ENCODE data around the gene ADGRF4.

ADGRF4 gene, protein sequence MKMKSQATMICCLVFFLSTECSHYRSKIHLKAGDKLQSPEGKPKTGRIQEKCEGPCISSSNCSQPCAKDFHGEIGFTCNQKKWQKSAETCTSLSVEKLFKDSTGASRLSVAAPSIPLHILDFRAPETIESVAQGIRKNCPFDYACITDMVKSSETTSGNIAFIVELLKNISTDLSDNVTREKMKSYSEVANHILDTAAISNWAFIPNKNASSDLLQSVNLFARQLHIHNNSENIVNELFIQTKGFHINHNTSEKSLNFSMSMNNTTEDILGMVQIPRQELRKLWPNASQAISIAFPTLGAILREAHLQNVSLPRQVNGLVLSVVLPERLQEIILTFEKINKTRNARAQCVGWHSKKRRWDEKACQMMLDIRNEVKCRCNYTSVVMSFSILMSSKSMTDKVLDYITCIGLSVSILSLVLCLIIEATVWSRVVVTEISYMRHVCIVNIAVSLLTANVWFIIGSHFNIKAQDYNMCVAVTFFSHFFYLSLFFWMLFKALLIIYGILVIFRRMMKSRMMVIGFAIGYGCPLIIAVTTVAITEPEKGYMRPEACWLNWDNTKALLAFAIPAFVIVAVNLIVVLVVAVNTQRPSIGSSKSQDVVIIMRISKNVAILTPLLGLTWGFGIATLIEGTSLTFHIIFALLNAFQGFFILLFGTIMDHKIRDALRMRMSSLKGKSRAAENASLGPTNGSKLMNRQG

DNA sequence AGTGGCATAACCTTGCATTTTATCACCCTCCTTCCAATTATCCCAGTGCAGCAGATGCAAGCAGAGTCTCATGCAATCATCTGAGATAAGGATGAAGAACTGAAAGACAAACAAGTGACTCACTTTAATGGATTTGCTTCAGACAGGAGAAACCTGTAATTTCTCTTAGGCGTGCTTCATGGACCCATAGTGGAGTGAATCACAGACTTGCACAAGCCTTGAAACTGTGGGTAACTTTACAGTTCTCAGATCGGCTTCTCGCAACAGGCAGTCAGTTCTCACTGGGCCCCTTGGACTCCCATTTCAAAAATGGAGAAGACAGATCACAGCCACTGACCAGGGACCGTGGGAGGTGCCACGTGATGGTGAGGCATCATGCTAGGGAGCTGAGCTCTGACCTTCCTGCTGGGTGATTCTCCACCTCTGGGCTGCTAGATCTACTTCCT is at the start of gene ADGRF4:
TSS of gene ADGRF4 (plus strand) at position 239 of the 446 bp plus-strand sequence. CDS start 8,666 bp downstream, outside the sequence.
- no peak for DNase-seq (ENCODE audit: low read depth in 2 of 2)

DNA sequence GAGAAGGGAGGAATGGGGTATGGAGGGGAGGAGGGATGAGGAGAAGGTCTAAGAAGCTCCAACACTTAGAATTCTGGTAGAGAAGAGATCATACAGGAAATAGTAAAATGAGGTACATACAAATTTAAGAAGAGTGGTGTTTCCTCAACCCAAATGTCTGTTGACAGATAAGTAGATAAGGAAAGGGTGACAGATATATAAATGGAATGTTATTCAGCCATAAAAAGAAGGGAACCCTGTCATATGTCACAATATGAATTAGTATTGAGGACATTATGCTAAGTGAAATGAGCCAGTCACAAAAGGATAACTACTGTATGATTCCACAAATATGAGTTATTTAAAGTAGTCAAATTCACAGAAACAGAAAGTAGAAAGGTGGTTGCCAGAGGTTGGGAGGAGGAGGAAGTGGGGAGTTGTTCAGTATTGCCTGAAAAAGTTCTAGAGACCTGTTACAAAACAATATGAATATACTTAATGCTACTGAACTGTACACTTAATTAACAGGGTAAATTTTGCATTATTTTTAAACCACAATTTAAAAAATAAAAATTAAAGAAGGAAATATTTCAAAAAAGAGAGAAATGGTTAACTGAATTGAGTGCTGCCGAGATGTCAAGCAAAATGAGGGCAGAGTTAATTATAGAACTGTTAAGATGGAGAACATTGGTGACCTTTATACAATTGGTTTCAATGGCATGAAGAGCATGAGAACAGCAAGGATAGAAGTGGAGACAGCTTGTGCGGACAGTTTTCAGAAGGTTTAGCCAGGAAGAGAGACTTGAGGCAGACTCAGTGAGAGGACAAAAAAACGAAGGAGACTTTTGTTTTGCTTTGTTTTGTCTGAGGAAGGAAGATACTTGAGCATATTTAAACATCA is 47.6 kb upstream of the ADGRF4 start:
- no peak for DNase-seq (ENCODE audit: low read depth in 2 of 2)

DNA sequence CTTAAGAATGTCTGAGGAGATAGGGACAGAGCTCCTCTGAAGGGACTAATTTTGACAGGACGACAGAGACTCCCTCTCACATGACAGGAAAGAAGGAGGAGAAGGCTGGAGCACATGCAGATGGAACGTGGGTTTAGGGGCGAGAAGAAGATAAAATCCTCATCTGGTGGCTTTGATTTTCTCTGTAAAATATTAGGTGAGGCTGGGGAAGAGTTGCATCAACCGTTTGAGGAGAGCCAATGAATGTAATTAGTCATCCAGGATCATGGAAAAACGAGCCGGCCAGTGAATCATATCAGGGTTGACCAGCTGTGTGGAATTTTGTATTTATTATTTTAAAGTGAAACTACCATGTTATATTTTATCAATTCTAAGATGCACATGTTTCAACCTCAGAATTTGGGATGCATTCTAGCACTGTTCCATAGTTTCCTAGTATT is 46.9 kb upstream of the ADGRF4 start:
- no peak for DNase-seq (ENCODE audit: low read depth in 2 of 2)

DNA sequence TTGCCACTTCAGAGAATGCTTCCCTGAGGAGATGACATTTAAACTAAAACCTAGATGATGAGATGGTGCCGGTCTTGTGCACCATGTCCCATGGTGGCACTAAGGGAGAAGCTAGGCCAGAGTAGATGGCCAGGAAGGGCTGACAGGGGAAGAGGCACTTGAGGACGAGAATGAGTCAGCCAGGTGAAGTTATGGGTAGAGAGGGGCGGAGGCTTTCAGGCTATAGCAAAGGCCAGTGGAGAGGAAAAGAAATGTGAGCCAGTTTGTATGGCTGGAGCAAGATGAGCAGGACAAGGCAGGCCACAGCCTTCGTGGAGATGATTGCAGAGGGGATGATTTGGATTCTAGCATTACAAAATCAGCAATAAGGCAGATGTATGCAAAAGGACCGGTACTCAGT is 44.7 kb upstream of the ADGRF4 start:
- DNase-seq (ENCODE audit: low read depth in 2 of 2), result no peak

DNA sequence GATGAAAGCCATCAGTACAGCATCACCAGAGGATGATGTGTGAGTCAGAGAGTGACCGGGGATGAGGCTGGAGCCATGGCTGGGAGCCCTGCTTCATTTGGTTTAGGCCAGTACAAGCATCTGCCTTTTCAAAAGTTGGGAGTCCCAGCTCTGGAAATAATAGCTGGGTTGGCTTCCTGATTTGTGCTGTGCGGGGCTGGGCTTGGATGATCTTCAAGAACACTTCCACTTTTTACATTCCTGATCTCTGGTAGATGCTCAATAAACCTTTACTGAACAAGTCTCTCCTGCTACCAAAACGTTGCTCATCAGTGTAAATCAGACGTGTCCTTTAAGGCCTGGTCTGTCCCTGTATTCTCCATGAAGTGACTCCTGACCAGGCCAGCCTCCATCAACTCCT is 44.1 kb upstream of the ADGRF4 start:
- DNase-seq (ENCODE audit: low read depth in 2 of 2), result no peak

DNA sequence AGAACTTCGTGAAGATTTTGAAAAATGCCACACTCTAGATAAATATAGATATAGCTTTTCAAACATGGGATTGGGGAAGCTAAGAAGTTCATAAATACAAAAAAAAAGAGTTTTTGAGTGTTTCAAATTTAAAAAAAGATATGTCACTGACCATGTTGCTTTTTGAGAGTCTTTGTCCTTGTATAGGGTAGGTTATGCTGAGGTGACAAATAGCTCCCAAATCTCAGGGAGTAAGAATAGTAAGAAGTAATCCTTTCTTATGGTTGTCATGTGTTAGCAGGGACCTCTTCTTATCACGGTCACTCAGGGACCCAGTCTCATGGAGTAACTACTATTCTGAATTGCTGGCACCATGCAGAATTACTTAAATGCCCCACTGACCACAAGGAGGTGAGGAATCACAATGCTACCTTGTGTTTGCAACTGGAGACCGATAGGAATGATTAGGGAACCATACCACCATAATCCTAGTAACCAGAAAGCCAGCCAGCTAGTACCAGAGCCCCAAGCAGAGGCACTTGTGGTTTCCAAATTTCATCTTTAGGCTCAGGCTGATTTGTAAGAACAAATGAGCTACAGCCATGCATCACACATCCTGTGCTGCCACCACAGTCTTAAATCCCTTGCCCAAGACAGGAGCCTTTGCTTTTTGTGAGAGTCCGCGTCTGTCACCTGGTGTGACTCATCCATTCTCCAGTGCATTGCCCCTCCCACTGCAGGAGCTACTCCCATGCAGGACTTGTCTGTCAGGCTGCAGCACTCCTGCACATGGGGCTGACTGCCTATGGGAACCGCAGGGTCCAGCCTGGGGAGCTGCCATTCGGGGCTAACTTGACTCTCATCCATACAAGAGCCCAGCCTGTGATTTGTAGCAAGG is 42.4 kb upstream of the ADGRF4 start:
- DNase-seq (ENCODE audit: low read depth in 2 of 2), result no peak

DNA sequence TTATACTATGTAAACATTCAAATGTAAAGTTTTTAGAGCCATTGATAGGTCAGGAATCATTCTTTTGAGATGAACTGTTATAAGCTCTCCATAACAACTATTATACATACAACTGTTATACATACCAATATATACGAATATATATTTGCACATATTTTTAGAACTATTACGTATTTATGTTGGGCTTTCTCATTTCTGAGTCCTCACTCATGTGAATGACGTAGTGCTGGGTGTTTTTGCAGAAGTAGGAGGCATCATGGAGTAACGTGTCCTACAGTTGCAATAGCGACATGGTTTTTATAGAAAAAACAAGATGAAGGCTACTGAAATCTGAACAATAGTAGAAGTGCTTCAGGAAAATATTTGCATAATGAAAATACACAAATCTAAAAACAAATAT is 36.4 kb upstream of the ADGRF4 start:
- no peak for DNase-seq (ENCODE audit: low read depth in 2 of 2)

DNA sequence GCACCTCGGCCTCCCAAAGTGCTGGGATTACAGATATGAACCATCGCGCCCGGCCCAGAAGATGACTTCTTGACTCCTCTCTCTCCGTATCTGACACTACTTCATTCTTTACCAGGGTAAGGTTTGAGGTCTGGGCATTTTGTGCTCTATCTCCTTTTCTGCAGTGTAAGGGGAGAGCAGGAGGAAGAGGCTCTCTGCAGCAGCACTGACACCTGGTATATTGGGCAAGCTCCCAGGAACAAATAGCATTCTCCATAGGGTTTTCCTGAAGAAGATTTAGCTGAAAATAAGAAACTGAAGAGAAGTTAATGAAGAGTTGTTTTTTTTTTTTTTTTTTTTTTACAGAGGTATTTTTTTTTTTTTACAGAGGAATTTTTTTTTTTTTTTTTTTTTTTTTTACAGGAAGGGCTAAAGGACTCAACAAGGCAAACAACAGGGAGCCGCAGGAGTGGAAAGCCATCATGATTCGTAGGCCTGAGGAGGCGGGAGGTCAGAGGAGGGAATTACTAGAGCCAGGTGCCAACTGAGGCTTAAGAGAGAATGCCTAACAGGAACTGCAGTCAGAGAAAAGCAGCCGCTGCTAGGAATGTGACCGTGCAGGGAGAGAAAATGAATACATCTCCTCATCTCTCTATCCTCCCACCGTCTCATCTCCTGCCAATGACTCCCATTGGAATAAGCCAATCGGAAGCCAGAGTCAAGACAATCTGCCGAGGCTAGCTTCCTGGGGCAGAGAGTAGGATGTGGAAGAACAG is 34.7 kb upstream of the ADGRF4 start:
- no peak for DNase-seq (ENCODE audit: low read depth in 2 of 2)

DNA sequence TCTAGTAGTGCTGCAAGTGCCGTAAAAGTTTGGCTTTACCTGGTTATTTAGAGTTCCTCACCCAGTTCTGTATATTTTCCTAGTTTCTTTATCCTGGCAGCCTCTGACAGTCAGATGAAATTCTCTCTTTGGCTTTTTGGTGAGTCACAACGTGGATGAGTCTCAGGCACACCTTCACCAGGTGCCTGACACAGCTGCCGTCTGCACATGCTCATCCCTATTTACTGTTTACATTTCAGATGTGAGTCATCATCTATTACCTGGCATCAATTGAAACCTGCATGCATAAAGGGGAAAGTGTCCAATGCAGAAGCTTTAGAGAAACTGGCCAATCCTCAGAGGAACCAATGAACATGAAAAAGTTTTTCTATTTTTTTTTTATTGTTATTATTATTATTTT is 33.3 kb upstream of the ADGRF4 start:
- DNase-seq (ENCODE audit: low read depth in 2 of 2), result no peak

DNA sequence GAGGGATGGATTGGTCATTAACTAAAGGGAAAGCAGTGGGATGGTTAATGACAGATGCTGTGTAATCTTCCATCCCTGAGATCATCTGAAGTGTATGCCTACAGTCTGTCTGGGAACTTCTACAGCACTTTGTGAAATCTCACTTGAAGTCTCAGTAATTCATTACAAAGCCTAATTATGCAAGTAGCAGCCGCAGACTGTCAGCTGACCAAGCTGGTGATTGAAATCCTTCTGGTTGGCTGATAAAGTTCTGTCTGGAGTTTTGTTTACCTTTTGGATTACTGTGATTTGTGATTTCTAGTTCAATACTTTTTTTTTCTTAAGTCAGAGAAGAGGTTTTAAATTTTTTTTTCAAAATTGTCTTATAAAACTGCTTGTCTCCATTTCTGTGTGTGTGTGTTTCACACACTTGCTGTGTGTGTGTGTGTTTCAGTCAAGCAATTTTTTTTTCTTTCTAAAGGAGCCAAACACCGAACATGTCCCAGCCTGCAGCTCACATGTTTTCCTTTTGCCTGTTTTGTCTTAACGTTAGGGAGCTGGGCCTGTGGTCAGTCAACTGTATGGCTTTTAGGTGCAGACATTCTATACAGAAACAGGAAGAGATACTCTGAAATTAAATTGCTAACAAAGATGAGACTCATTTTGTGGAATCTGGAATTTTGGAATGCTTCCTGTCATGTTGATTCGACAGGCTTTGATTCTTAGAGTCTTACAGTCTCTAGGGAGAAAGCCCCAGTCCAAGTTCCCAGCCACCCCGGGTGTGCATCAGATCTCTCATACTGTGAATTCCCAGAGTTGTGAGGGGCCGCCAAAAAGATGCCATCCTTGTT is 28.5 kb upstream of the ADGRF4 start:
- DNase-seq (ENCODE audit: low read depth in 2 of 2), result no peak

DNA sequence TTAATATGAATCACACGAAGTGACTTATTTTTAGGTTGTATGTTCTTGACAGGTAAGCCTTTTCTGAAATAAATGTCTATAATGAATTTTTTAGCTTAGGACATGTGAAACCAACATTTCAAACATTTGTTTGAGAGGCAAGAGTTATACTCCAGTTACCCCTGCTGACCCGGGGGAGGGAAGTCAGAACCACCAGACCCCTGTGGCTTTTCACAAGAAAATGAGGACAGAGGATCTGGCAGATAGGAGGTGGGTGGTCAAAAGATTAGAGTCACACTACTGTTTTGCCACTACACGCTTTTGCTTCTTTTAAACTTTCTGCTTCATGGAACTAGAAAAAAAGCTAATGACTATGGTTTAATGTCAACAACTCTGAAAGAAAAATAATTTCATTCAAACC is 27.5 kb upstream of the ADGRF4 start:
- DNase-seq (ENCODE audit: low read depth in 2 of 2), result no peak

DNA sequence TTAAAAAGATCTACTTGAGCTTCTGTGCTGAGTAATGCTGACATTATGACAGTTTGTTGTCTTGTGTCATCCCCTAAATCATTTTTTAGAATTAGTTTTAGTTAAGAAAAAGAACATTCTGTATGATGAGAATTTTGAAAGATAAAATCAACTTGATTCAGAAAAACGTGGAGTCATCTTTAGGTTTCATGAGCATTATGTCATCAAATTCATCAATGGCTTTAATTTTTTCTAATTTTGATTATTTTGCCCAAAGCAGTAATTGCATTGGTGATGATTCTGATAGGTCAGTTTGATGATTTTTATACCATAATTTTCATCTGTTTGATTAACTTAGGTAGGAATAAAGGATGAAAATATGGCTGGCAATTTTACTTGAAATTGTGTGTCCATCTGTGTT is 26.6 kb upstream of the ADGRF4 start:
- DNase-seq (ENCODE audit: low read depth in 2 of 2), result no peak

DNA sequence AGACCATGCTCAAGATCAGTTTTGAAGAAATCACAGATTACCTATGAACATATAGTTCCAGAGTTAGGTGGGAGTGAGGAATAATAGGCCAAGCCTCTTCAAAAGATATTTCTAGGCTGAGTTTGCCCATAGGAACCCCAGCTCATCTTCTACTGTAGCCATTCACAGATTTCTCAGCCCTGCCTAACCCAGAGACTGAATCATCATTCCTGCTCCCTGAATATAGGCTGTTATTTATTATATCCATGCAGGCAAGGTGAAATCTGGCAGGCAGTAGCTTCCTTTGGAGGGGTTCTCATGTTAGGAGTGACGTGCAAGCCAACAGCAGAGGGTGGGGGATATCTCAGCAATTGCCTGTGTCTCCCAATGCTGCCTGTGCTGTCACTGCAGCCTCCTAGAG is 25.6 kb upstream of the ADGRF4 start:
- DNase-seq (ENCODE audit: low read depth in 2 of 2), result no peak

DNA sequence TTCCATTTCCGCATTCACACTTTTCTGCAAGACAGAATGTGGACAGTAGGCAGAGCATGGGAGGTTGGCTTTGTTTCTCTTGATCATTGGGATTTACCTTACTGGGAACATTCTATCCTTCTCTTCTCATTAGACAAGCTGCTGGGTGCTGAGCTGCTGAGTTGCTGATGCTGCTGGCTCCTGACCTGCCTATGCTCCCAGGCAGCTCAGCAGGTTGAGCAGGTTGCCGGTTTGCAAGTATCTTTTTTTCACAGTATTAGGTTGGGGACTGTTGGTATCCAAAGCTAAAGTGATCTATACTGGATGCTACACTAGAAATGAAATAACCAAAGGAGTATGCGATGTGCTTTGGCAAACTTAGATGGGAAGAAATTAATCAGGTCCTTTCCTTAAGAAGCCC is 23.7 kb upstream of the ADGRF4 start:
- no peak for DNase-seq (ENCODE audit: low read depth in 2 of 2)

DNA sequence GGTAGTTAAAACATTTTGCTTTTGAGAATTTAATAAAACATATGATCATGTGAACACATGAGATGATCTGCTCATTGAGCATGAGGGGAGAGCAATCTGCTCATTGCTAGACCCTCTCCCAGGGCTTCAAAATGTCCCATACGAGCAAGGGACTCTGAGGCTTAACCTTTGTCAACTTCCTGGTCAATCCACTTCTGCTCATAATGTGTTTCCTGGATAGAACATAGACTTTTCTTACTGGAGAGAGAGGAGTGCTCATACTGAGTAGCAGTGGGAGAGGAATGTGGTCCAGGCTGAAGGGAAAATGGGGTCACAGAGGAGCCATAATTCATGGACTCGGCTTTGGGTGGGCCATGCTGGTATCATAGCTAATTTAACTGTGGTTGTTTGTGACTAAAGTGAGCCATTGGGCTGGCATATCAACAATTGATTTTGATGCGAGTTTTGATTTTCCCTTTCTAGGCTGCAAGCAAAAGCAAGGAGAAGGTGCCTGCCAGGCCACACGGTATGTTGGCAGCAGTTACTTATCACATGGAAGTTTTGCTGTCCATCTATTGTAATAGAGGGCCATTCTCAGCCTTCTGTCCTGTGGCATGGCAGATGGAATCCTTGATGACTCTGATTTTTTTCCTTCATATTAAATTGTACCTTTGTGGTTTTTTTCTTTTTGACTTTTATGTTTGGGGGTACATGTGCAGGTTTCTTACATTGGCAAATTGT is 20.8 kb upstream of the ADGRF4 start:
- no peak for DNase-seq (ENCODE audit: low read depth in 2 of 2)

DNA sequence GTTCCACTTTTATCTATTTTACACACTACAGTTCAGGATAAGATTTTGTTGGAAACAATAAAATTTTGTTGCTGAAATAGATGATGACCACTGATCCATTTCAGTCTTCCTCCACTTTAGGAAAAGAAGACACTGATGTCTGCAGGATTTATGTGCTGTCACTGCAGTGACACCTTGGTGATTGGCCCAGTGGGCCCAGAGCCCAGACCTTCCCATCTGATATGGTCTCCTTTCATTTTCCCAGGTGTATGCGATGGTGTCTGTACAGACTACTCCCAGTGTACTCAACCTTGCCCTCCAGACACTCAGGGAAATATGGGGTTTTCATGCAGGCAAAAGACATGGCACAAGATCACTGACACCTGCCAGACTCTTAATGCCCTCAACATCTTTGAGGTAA is 19.6 kb upstream of the ADGRF4 start:
- DNase-seq (ENCODE audit: low read depth in 2 of 2), result no peak

DNA sequence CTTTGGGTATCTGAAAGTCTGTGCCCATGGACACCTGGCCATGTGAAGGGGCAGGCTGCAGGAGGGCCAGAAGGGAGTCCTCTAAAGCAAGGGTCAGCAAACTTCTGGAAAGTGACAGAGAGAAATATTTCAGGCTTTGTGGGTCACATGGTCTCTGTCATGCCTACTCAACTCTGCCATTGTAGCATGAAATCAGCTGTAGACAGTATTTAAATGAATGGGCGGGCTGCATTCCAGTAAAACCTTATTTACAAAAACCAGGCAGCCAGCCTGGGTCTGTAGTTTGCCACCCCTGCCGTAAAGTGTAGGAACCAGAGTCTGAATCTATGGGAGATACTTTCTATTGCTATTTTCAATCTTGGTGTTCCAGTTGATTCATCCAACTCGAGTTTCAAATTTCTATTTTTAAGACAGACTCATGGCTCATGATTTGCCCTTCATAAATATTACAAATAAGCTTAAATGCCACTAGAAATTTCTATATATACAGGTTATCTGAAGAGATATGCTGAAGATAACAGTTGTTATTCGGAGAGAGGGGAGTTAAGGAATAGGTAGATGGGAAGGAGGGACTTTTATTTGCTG is 19.0 kb upstream of the ADGRF4 start:
- DNase-seq (ENCODE audit: low read depth in 2 of 2), result no peak

DNA sequence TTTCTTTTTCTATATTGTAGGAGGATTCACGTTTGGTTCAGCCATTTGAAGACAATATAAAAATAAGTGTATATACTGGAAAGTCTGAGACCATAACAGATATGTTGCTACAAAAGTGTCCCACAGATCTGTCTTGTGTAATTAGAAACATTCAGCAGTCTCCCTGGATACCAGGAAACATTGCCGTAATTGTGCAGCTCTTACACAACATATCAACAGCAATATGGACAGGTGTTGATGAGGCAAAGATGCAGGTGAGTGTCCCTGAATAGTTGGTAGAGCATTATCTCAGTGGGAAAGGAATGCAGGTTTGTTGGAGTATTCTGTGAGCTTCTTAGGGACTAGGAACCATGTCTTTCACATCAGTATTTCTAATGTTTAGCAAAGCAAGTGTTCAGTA is 18.3 kb upstream of the ADGRF4 start:
- DNase-seq (ENCODE audit: low read depth in 2 of 2), result no peak

DNA sequence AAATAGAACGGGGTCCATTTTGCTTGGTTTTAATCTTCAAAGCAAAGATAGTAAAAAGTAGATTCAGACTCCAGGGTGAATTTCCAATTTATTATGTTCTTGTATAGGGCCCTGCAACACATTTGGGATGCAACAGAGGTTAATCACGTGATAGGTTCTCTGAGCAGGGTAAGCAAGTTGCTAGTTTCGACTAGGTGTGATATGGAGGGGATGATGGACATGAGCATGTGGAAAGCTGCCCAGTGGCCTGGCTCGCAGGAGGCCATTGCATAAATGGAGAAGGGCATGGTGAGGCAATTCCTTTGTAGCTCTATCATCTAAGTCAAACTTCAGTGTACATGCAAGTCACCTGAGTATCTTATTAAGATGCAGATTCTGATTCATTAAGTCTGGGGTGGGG is 17.7 kb upstream of the ADGRF4 start:
- DNase-seq (ENCODE audit: low read depth in 2 of 2), result no peak

Data from stimulated activated CD4-positive, alpha-beta T cell treated with anti-CD3 and anti-CD28 coated beads, Interleukin-1b, Interleukin-23, amount 100 ng/mL, for 1 hour (primary cell).